B cell (primary cell): ENCODE results near the gene LENEP. TPM values are rescaled to one million over a fixed set of nuclear protein-coding genes. Genes with fewer than 3 reads are reported as not detected.
A peak's percentile ranks its signal among the peaks of the same experiment; 100 is the strongest.

Source experiments
- ATAC-seq: fragments of 200-7000 bp; cut with Tn5 transposase; one replicate; pipeline ENCODE4 v1.10.0; 2021; ENCODE audit warnings: low read depth, mild to moderate bottlenecking, moderate number of reproducible peaks, moderate library complexity
- CTCF ChIA-PET: fragments of 350-600 bp; sonication (Branson Sonifier 250); formaldehyde crosslinking; loops from one replicate; lab custom pipeline; 2021; ENCODE audit warnings: antibody characterized with exemption, inconsistent platforms; lab: Charles Lee
- POLR2A ChIA-PET: fragments of 350-600 bp; sonication (Branson Sonifier 250); formaldehyde crosslinking; loops from one replicate; lab custom pipeline; 2021; ENCODE audit warnings: antibody characterized with exemption; lab: Charles Lee
- DNase-seq: peaks from one replicate; pipeline ENCODE4 v3.0.0; 2013
- H2AFZ ChIP-seq: 2 replicates; pipeline ENCODE4 v1.6.1; 2012; ENCODE audit warnings: mild to moderate bottlenecking, low read depth, low read length; ENCODE audit not compliant: insufficient read depth, poor library complexity, severe bottlenecking
- H3K27ac ChIP-seq, 2 donors: 1 replicate in 1 of 2; 2 replicates in 1 of 2; pipeline ENCODE4 v1.5.1; 2012 to 2013; ENCODE audit warnings: low read length in 2 of 2, mild to moderate bottlenecking in 2 of 2, moderate library complexity in 1 of 2
- H3K27me3 ChIP-seq, 4 experiments: fragments of 200-600 bp in 1 of 4; sonication (generic) in 1 of 4; replicated peaks in 1 of 4; 1 replicate in 2 of 4; 2 replicates in 2 of 4; pipeline versions ENCODE4 v1.6.1 to v1.7.0; 2013 to 2016; ENCODE audit warnings: low read length in 3 of 4, mild to moderate bottlenecking in 2 of 4, mixed read lengths in 1 of 4, moderate library complexity in 1 of 4; ENCODE audit not compliant: insufficient read depth in 4 of 4, control insufficient read depth in 3 of 4; ENCODE audit errors: control extremely low read depth in 1 of 4
- H3K36me3 ChIP-seq, 2 experiments: replicated peaks in 1 of 2; 1 replicate in 1 of 2; 2 replicates in 1 of 2; pipeline versions ENCODE4 v1.6.1 to v1.7.1; 2013; ENCODE audit warnings: low read length in 1 of 2; ENCODE audit not compliant: insufficient read depth in 2 of 2, control insufficient read depth in 1 of 2; ENCODE audit errors: control extremely low read depth in 1 of 2, extremely low read depth in 1 of 2
- H3K4me1 ChIP-seq, 2 donors: fragments of 200-600 bp in 1 of 2; sonication (generic) in 1 of 2; 1 replicate in 1 of 2; 2 replicates in 1 of 2; pipeline versions ENCODE4 v1.5.1 to v1.6.1; 2013 to 2017; ENCODE audit warnings: low read length in 2 of 2; ENCODE audit not compliant: control insufficient read depth in 2 of 2, insufficient read depth in 2 of 2
- H3K4me2 ChIP-seq: replicated peaks from 2 replicates; pipeline ENCODE3; 2012; ENCODE audit warnings: mild to moderate bottlenecking, low read depth, low read length; ENCODE audit not compliant: poor library complexity, severe bottlenecking
- H3K4me3 ChIP-seq, 5 experiments: fragments of 200-600 bp in 1 of 5; sonication (generic) in 1 of 5; 1 replicate in 3 of 5; 2 replicates in 2 of 5; pipeline versions ENCODE4 v1.5.1 to v1.7.0; 2011 to 2016; ENCODE audit warnings: low read length in 4 of 5, mild to moderate bottlenecking in 4 of 5, low read depth in 2 of 5, control low read depth in 1 of 5, moderate library complexity in 1 of 5; ENCODE audit not compliant: insufficient read depth in 1 of 5; ENCODE audit errors: control extremely low read depth in 1 of 5, extremely low read depth in 1 of 5
- H3K79me2 ChIP-seq: fragments of 200-600 bp; sonication (generic); one replicate; pipeline ENCODE4 v1.6.0; 2016; ENCODE audit warnings: low read length; ENCODE audit not compliant: control insufficient read depth, insufficient read depth
- H3K9ac ChIP-seq: fragments of 200-600 bp; sonication (generic); 2 replicates; pipeline ENCODE4 v1.6.1; 2017; ENCODE audit warnings: mild to moderate bottlenecking, low read length, moderate library complexity
- H3K9me3 ChIP-seq, 3 donors: one replicate each; pipeline versions ENCODE4 v1.6.1 to v1.7.1; 2013; ENCODE audit warnings: low read length in 2 of 3; ENCODE audit not compliant: control insufficient read depth in 2 of 3, insufficient read depth in 1 of 3; ENCODE audit errors: control extremely low read depth in 1 of 3
- H4K20me1 ChIP-seq: 2 replicates; pipeline ENCODE4 v1.6.0; 2012; ENCODE audit warnings: mild to moderate bottlenecking, low read length; ENCODE audit not compliant: insufficient read depth, control insufficient read depth, poor library complexity, severe bottlenecking
- H3K27ac Mint-ChIP-seq: one replicate; pipeline ENCODE4 v1.8.0; 2021; ENCODE audit warnings: mixed read lengths
- H3K27me3 Mint-ChIP-seq: one replicate; pipeline ENCODE4 v1.8.0; 2021; ENCODE audit warnings: mixed read lengths
- H3K4me1 Mint-ChIP-seq: one replicate; pipeline ENCODE4 v1.8.0; 2021; ENCODE audit warnings: mixed read lengths
- H3K4me3 Mint-ChIP-seq: one replicate; pipeline ENCODE4 v1.8.0; 2021; ENCODE audit warnings: mixed read lengths
- H3K9me3 Mint-ChIP-seq: one replicate; pipeline ENCODE4 v1.8.0; 2022; ENCODE audit warnings: mixed read lengths; ENCODE audit not compliant: insufficient read depth
- CTCF ChIP-seq: fragments of 200-600 bp; IDR thresholded peaks from one replicate; pipeline ENCODE4 v1.8.0; 2022; ENCODE audit warnings: antibody characterized with exemption, mild to moderate bottlenecking
- EZH2 ChIP-seq: IDR thresholded peaks from 2 replicates; pipeline ENCODE4 v1.6.1; 2012; ENCODE audit warnings: borderline replicate concordance, low read depth, mild to moderate bottlenecking, moderate library complexity, low read length; ENCODE audit not compliant: insufficient read depth, poor library complexity, severe bottlenecking
- WGBS: methylation state at CpG from one replicate; pipeline ENCODE4 v1.1.5; 2013; ENCODE audit warnings: missing lambda C conversion rate; ENCODE audit not compliant: insufficient coverage; 5-methylcytosine and 5-hydroxymethylcytosine counted together
- intact Hi-C: fragments of 100-400 bp; cut with micrococcal nuclease; formaldehyde crosslinking; loops from one replicate; pipeline ENCODE4 v1.10.0; 2022
- polyA plus RNA-seq: library from polyadenylated mRNA; depleted of rRNA; stranded (reverse); fragments of >200 nt; gene quantifications from 2 replicates; pipeline ENCODE4 v1.2.3, GENCODE V29; 2012
- total RNA-seq, 2 donors: library from RNA; stranded (reverse); fragments of 120-200 nt in 1 of 2; gene quantifications; 1 replicate in 1 of 2; 2 replicates in 1 of 2; pipeline versions ENCODE4 v1.2.3 to v1.2.4, GENCODE V29; 2013 to 2022

The LENEP gene
- total and polyA plus RNA-seq, 2 donors (not counting 1 experiment from before 2014, with no cell fraction given): 2.0 TPM; not detected in 1

- peaks cover 0 to 19% of the 10 kb centered on the region in 2 experiments for H3K36me3 ChIP-seq
- peak overlapping the region; percentile 9 to 68 (median 49) for H3K4me3 ChIP-seq
- ATAC-seq (peak; percentile 75), DNase-seq (peak; percentile 93)
- peak overlapping the region; percentile 92 for H3K4me2 ChIP-seq
- WGBS: under 1% methylated on average over 28 of the region's 49 CpGs
- peaks cover 12% of the 10 kb centered on the region for H4K20me1 ChIP-seq
- ChIA-PET POLR2A (interaction anchor here (0.5 to 6.0 kb wide), 14 partner anchors 10 to 392 kb away, joined by 3 to 74 read pairs (median 5); partner anchors contain the start of genes ADAM15, CKS1B, PBXIP1 and PMVK), CTCF (interaction anchor here (0.5 to 17.4 kb wide), 40 partner anchors 8 to 600 kb away, joined by 3 to 295 read pairs (median 6); partner anchors contain the start of genes ADAM15, CKS1B, FLAD1 and KRTCAP2)
- H2AFZ ChIP-seq: peak overlapping the region; percentile 40
- TF ChIP-seq CTCF (peak; percentile 99), EZH2 (no peak)
- H3K27me3 Mint-ChIP-seq: no peaks in the 10 kb centered on the region
- intact Hi-C loops: loop anchor here (1.0 to 2.0 kb wide), 10 partner anchors 11 to 458 kb away; partner anchors contain the start of genes ADAM15, CKS1B, FLAD1 and PBXIP1
- H3K27me3 ChIP-seq: no peaks in the 10 kb centered on the region
- H3K9ac ChIP-seq: peak overlapping the region; percentile 69
- H3K9me3 Mint-ChIP-seq: no peaks in the 10 kb centered on the region
- H3K4me1 ChIP-seq: peaks cover 53 to 67% of the 10 kb centered on the region in 2 donors
- H3K9me3 ChIP-seq: peaks cover 0 to 2% (median 0%) of the 10 kb centered on the region in 3 donors
- H3K27ac ChIP-seq: peak overlapping the region; percentile 88 to 89
- H3K4me1 Mint-ChIP-seq: peaks cover 69% of the 10 kb centered on the region
- peak overlapping the region; percentile 84 for H3K4me3 Mint-ChIP-seq
- peak overlapping the region; percentile 93 for H3K27ac Mint-ChIP-seq
- peaks cover 3% of the 10 kb centered on the region for H3K79me2 ChIP-seq
These were observed 23.9 kb downstream of the LENEP start for GRCh38 chr1:155017041-155017945.
